Endometrium (tissue), 2 donors: ENCODE results near the gene LYAR.

Experiments used
- FAIRE-seq: peaks from 2 replicates; lab custom pipeline; 2012; peaks lifted over from hg19 to GRCh38; lab: Jason Lieb, UNC
- donor health status: control.
- donor health status: control.

The LYAR gene

GRCh38 chr4:4289941-4290850 is at the start of gene LYAR, which contains the start of gene ZBTB49:
Gene LYAR, minus strand, starts transcription at chr4:4290154. Its CDS starts 6,412 bp downstream, at chr4:4283742.
Gene ZBTB49, plus strand, starts transcription at chr4:4290251. Its CDS starts 9,695 bp downstream, at chr4:4299946.
- FAIRE-seq: no peak

GRCh38 chr4:4339504-4340085 is 49.6 kb upstream of the LYAR start:
- no peak for FAIRE-seq

GRCh38 chr4:4338210-4339001 is 48.5 kb upstream of the LYAR start:
- FAIRE-seq: no peak

GRCh38 chr4:4334798-4335520 is 45.0 kb upstream of the LYAR start:
- FAIRE-seq: no peak

GRCh38 chr4:4333265-4333706 is 43.3 kb upstream of the LYAR start:
- no peak for FAIRE-seq

- FAIRE-seq: no peak
These were observed 42.6 kb upstream of the LYAR start for GRCh38 chr4:4332529-4332928.

GRCh38 chr4:4330794-4331193 is 40.8 kb upstream of the LYAR start:
- FAIRE-seq: no peak

GRCh38 chr4:4329496-4329895 is 39.5 kb upstream of the LYAR start:
- no peak for FAIRE-seq

GRCh38 chr4:4328840-4329239 is 38.9 kb upstream of the LYAR start:
- FAIRE-seq: no peak

- no peak for FAIRE-seq
These were observed 38.3 kb upstream of the LYAR start for GRCh38 chr4:4328206-4328605.

- no peak for FAIRE-seq
These were observed 37.7 kb upstream of the LYAR start for GRCh38 chr4:4327652-4328121.

GRCh38 chr4:4326166-4326565 is 36.2 kb upstream of the LYAR start:
- FAIRE-seq: no peak

- FAIRE-seq: no peak
These were observed 35.4 kb upstream of the LYAR start for GRCh38 chr4:4325321-4325720.

- no peak for FAIRE-seq
These were observed 34.0 kb upstream of the LYAR start for GRCh38 chr4:4323705-4324534.

- FAIRE-seq: no peak
These were observed 32.2 kb upstream of the LYAR start for GRCh38 chr4:4321951-4322688.

GRCh38 chr4:4320951-4321714 is 31.2 kb upstream of the LYAR start:
- FAIRE-seq: no peak

GRCh38 chr4:4320528-4320927 is 30.6 kb upstream of the LYAR start:
- no peak for FAIRE-seq

GRCh38 chr4:4317496-4318232 is 27.7 kb upstream of the LYAR start:
- FAIRE-seq: no peak

- no peak for FAIRE-seq
These were observed 26.2 kb upstream of the LYAR start for GRCh38 chr4:4316150-4316495.
